Subcutaneous preadipocyte (primary cell): ENCODE measurements around the gene SATL1. TPM values are rescaled to one million over a fixed set of nuclear protein-coding genes. Genes with fewer than 3 reads are reported as not detected.

ENCODE experiments used
- total RNA-seq: library from RNA; depleted of rRNA; stranded (reverse); fragments of >200 nt; gene quantifications from 2 replicates; pipeline ENCODE4 v1.2.3, GENCODE V29; 2012

Gene SATL1, protein sequence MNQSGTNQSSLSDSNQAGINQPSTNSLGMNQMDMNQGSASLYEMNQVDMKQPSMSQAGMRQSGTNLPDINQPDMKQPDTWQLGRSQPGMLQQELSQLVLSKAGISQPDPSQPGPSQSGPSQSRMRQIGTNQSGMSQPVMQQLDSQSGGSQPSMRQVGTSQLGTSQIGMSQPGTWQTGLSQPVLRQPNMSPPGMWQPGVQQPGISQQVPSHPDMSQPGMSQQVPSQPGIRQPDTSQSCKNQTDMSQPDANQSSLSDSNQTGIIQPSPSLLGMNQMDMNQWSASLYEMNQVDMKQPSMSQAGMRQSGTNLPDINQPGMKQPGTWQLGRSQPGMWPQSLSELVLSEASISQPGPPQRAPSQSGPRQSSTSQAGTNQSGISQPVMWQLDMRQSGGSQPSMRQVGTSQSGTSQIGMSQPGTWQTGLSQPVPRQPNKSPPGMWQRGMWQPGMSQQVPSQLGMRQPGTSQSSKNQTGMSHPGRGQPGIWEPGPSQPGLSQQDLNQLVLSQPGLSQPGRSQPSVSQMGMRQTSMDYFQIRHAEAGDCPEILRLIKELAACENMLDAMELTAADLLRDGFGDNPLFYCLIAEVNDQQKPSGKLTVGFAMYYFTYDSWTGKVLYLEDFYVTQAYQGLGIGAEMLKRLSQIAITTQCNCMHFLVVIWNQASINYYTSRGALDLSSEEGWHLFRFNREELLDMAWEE
- total RNA-seq = not detected in 2 replicates

DNA sequence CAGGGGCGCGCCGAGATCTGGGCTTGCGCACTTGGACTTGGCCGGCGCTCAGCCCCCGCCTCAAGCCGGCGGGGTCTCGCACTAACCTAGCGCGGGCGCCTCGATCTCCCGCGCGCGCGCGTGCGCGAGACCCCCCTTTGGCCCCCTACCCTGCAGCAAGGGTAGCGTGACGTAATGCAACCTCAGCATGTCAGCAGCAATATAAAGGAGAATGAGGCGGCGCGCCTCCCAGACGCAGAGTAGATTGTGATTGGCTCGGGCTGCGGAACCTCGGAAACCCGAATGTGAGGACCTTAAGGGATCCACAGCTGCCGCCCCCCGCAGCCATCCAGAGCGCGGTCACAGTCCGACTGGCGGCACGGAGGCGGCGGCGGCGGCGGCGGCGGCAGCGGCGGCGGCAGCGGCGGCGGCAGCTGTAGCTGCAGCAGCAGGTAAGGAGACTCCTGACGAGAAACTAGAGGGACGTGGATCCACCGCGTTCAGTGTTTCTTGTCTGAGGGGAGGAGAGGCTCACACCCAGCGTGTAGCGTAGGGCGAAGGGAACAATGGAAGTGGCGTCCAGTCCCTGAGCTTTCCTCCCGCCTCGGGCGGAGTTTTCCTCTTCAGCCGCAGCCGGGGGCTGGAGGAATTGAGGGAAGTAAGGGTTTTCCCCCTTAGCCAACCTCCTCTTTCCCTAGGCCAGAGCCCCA, at the start of gene SATL1, which contains the start of gene ZNF711:
Gene SATL1, minus strand, starts transcription at position 19 of the 689 bp plus-strand sequence. CDS start 134,811 bp downstream, outside the sequence.
Gene ZNF711, plus strand, starts transcription at position 231 of the 689 bp plus-strand sequence. CDS start 3,582 bp downstream, outside the sequence.

Other genes with a start within 250 kb of the SATL1 start
- gene APOOL, start 239.9 kb downstream of the SATL1 start, total RNA-seq = 9.6 and 10.4 TPM in 2 replicates
- gene ZNF711, start 212 bp upstream of the SATL1 start, total RNA-seq = under 0.01 and 0.20 TPM in 2 replicates
- not detected in 2 replicates for gene POF1B, start 135.9 kb upstream of the SATL1 start, total RNA-seq